Dermis blood vessel endothelial cell (primary cell): Measurements from ENCODE around the gene GPATCH2L. TPM values are rescaled to one million over a fixed set of nuclear protein-coding genes. Genes with fewer than 3 reads are reported as not detected.

Source experiments
- DNase-seq: peaks from one replicate; pipeline ENCODE4 v3.0.0; 2010
- total RNA-seq: library from RNA; depleted of rRNA; stranded (reverse); fragments of >200 nt; gene quantifications from 2 replicates; pipeline ENCODE4 v1.2.3, GENCODE V29; 2014

The GPATCH2L gene
- total RNA-seq, 1 donor from 2014 or later: 66.5 TPM

- DNase-seq: no peak
Observed at GRCh38 chr14:76257842-76258397, 106.2 kb downstream of the GPATCH2L start.

DNA sequence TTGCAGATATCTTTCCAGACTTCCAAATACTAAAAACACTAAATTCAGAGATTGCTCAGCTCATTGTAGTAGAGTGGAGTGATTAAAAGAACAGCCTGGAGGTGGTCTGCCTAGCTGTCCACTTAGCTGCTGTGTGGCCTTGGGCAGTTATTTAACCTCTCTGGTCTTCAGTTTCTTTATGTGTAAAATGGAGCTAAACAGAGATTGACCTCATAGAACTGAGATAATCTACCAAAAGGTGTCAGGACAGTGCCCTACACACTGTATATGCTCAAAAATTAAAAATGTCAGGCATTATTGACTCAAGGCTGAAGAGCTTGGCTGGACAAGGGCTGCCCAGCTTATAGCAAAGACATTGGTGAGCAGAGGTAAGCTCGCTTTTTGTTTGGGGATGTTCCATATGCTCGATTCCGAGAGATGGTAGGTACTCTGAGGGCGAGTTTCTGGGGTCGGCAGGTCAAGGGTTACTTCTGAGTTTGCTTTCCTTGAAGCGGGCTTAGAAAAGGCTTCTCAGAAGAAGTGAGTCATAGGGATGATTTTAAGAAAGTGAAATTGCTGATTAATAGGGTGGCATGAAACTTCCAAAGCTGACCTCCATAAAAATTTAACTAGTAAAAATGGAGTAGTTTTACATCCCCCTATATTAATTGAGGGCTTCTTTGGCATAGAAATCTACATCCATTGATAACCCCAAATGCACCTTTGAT, 107.5 kb downstream of the GPATCH2L start:
- no peak for DNase-seq

DNA sequence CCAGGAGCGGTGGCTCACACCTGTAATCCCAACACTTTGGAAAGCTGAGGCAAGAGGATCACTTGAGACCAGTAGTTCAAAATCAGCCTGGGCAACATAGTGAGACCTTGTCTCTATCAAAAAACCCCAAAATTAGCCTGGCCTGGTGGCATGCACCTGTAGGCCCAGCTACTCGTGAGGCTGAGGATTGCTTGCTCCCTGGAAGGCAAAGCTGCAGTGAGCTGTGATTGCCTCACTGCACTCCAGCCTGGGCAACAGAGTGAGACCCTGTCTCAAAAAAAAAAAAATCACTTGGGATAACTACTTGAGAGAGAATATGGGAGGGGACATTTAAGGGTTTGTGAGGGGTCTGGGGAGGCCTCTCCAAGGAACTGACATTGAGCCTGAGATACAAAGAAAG, 109.0 kb downstream of the GPATCH2L start:
- DNase-seq: no peak

DNA sequence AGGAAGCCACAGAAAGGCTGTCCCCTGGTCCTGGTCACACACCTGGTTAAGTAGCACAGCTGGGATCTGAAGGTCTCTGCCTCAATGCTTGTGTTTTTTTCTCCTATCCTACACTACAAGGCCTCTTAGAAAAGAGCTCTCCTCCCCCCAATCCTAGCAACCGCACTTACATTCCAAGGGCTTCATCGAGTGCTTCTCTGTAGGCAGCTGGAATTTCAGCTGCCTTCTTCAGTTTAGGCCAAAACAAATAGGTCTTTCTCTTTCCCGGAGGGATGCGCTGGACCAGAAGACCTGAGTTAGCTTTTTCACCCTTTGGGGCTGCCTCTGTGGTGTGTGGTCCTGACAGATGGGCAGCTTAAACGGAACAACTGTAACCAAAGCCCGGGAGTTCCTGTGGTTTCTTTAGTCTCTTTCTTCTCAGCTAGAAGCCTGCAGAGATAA, 109.7 kb downstream of the GPATCH2L start:
- no peak for DNase-seq

- DNase-seq: no peak
Observed at GRCh38 chr14:76262641-76263040, 110.9 kb downstream of the GPATCH2L start.

Other genes starting within 250 kb of the GPATCH2L start
- 2.6 and 4.1 TPM in 2 replicates for gene TGFB3, start 169.9 kb upstream of the GPATCH2L start, total RNA-seq
- gene IFT43, start 166.2 kb upstream of the GPATCH2L start, total RNA-seq: 18.6 and 28.4 TPM in 2 replicates
- gene ESRRB, start 224.2 kb downstream of the GPATCH2L start, total RNA-seq: not detected in 2 replicates